ENCODE results near the gene TM6SF1. TPM values are rescaled to one million over a fixed set of nuclear protein-coding genes. Genes with fewer than 3 reads are reported as not detected.

Gene TM6SF1
- total and polyA plus RNA-seq, 9 of the 15 experiments (the other 6 are each of a cell fraction or from before 2014, with no cell fraction given): 1.0 to 5.6 (median 3.5) TPM

DNA sequence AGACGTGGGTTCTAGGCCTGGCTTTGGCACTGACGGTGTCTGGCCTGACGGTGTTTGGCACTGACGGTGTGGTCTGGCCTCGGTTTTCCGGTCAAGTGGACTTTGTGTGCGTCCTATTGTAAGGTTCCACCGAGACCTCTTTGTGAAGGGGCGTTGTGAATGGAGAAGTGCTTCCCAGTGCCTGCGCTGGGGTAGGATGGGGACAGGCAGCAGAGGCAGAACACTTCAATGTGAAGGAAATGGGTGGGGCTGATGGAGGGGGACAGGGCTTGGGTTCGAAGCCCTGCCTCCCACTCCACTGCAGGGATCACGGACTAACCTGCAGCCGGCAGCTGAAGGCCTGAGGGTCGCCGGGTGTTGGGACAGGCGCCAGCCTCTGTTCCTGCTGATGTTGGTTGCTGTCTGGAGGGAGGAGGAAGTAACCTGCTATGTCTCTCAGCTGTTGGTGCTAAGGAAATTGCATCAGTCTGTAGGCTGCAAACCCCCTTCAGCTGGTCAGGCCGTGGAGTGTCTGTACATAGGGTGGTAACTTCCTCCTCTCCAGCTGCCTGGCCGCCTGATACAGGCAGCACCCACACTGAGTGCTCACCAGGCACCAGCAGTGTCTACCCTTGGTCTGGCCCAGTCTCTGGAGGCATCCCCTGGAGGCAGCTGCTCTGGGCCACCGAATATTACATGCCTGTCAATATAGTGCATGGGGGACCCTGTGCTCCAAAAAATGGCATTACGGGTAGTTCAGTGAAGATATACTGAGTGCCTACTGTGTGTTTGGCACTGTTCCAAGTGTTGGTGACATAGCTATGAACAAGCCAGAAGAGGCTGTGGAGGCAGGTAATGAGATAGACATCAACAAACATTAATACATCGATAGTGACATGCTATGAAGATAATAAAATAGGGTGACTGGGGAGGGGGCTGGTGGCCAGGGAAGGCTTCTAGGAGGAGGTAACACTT, 1.1 kb downstream of the TM6SF1 start (continued):
- TF ChIP-seq MYNN (IDR thresholded peaks at IDR 0.05): peak; percentile 57; the same call in 1 of the 2 replicates
- TF ChIP-seq MYNN (CRISPR knock-in tag; IDR thresholded peaks at IDR 0.05): no peak
- TF ChIP-seq, protein P1, sequence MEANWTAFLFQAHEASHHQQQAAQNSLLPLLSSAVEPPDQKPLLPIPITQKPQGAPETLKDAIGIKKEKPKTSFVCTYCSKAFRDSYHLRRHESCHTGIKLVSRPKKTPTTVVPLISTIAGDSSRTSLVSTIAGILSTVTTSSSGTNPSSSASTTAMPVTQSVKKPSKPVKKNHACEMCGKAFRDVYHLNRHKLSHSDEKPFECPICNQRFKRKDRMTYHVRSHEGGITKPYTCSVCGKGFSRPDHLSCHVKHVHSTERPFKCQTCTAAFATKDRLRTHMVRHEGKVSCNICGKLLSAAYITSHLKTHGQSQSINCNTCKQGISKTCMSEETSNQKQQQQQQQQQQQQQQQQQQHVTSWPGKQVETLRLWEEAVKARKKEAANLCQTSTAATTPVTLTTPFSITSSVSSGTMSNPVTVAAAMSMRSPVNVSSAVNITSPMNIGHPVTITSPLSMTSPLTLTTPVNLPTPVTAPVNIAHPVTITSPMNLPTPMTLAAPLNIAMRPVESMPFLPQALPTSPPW (CRISPR knock-in tag; IDR thresholded peaks at IDR 0.05): peak; percentile 30; the same call in 1 of the 2 replicates
- TF ChIP-seq, protein P2, sequence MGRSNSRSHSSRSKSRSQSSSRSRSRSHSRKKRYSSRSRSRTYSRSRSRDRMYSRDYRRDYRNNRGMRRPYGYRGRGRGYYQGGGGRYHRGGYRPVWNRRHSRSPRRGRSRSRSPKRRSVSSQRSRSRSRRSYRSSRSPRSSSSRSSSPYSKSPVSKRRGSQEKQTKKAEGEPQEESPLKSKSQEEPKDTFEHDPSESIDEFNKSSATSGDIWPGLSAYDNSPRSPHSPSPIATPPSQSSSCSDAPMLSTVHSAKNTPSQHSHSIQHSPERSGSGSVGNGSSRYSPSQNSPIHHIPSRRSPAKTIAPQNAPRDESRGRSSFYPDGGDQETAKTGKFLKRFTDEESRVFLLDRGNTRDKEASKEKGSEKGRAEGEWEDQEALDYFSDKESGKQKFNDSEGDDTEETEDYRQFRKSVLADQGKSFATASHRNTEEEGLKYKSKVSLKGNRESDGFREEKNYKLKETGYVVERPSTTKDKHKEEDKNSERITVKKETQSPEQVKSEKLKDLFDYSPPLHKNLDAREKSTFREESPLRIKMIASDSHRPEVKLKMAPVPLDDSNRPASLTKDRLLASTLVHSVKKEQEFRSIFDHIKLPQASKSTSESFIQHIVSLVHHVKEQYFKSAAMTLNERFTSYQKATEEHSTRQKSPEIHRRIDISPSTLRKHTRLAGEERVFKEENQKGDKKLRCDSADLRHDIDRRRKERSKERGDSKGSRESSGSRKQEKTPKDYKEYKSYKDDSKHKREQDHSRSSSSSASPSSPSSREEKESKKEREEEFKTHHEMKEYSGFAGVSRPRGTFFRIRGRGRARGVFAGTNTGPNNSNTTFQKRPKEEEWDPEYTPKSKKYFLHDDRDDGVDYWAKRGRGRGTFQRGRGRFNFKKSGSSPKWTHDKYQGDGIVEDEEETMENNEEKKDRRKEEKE (IDR thresholded peaks at IDR 0.05; ENCODE audit: borderline replicate concordance in 1 of 2, control insufficient read depth in 1 of 2, low read depth in 2 of 2, low read length in 1 of 2): no peak
- TF ChIP-seq, protein P3, sequence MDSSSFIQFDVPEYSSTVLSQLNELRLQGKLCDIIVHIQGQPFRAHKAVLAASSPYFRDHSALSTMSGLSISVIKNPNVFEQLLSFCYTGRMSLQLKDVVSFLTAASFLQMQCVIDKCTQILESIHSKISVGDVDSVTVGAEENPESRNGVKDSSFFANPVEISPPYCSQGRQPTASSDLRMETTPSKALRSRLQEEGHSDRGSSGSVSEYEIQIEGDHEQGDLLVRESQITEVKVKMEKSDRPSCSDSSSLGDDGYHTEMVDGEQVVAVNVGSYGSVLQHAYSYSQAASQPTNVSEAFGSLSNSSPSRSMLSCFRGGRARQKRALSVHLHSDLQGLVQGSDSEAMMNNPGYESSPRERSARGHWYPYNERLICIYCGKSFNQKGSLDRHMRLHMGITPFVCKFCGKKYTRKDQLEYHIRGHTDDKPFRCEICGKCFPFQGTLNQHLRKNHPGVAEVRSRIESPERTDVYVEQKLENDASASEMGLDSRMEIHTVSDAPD (CRISPR knock-in tag; IDR thresholded peaks at IDR 0.05): no peak
- TF ChIP-seq ZNF253 (CRISPR knock-in tag; conservative IDR thresholded peaks at IDR 0.05): no peak
- TF ChIP-seq, protein P4, sequence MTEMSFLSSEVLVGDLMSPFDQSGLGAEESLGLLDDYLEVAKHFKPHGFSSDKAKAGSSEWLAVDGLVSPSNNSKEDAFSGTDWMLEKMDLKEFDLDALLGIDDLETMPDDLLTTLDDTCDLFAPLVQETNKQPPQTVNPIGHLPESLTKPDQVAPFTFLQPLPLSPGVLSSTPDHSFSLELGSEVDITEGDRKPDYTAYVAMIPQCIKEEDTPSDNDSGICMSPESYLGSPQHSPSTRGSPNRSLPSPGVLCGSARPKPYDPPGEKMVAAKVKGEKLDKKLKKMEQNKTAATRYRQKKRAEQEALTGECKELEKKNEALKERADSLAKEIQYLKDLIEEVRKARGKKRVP (CRISPR knock-in tag; IDR thresholded peaks at IDR 0.05): peak; percentile 97
- TF ChIP-seq, protein P5, sequence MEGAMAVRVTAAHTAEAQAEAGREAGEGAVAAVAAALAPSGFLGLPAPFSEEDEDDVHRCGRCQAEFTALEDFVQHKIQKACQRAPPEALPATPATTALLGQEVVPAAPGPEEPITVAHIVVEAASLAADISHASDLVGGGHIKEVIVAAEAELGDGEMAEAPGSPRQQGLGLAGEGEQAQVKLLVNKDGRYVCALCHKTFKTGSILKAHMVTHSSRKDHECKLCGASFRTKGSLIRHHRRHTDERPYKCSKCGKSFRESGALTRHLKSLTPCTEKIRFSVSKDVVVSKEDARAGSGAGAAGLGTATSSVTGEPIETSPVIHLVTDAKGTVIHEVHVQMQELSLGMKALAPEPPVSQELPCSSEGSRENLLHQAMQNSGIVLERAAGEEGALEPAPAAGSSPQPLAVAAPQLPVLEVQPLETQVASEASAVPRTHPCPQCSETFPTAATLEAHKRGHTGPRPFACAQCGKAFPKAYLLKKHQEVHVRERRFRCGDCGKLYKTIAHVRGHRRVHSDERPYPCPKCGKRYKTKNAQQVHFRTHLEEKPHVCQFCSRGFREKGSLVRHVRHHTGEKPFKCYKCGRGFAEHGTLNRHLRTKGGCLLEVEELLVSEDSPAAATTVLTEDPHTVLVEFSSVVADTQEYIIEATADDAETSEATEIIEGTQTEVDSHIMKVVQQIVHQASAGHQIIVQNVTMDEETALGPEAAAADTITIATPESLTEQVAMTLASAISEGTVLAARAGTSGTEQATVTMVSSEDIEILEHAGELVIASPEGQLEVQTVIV (CRISPR knock-in tag; IDR thresholded peaks at IDR 0.05; ENCODE audit: borderline replicate concordance): no peak
- TF ChIP-seq ZSCAN32 (CRISPR knock-in tag; IDR thresholded peaks at IDR 0.05): peak; percentile 51; the same call in 1 of the 2 replicates
- TF ChIP-seq FOXP1 (CRISPR knock-in tag; IDR thresholded peaks at IDR 0.05): peak; percentile 56; the same call in 1 of the 2 replicates
- peak; percentile 22 to 23; a peak in 1 of 4 replicates for TF ChIP-seq RAD21 (CRISPR knock-in tag; conservative IDR thresholded peaks at IDR 0.05 in 1 of 2, IDR thresholded peaks at IDR 0.05 in 1 of 2)
- peak; percentile 46; the same call in 1 of the 2 replicates for TF ChIP-seq RNF2 (IDR thresholded peaks at IDR 0.05)
- TF ChIP-seq ZKSCAN1 (IDR thresholded peaks at IDR 0.05; ENCODE audit: low read depth, low read length): peak; percentile 90; the same call in 1 of the 2 replicates
- peak; percentile 53; the same call in 1 of the 2 replicates for TF ChIP-seq L3MBTL2 (IDR thresholded peaks at IDR 0.05)

Data from K562 (cell line).